ENCODE results near the gene WDR4.

DNA sequence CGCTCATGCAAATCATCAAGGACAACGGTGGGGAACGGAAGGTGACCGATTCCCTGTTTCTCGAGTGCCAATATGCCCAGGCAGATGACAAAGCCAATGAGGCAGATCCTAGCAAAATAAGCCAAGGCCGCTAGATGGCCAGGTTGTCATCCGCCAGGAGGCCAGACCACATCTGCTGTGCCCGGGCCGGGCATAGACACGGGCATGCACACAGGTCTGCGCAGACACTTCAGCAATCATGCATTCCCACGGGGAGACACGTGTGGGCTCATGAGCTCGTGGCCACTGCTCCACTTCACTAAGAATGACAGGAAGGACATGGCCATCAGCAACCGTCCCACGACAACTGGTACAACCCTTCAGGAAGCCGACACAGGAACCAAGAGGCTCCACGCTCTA, 23.4 kb downstream of the WDR4 start:
- TF ChIP-seq, protein P1, sequence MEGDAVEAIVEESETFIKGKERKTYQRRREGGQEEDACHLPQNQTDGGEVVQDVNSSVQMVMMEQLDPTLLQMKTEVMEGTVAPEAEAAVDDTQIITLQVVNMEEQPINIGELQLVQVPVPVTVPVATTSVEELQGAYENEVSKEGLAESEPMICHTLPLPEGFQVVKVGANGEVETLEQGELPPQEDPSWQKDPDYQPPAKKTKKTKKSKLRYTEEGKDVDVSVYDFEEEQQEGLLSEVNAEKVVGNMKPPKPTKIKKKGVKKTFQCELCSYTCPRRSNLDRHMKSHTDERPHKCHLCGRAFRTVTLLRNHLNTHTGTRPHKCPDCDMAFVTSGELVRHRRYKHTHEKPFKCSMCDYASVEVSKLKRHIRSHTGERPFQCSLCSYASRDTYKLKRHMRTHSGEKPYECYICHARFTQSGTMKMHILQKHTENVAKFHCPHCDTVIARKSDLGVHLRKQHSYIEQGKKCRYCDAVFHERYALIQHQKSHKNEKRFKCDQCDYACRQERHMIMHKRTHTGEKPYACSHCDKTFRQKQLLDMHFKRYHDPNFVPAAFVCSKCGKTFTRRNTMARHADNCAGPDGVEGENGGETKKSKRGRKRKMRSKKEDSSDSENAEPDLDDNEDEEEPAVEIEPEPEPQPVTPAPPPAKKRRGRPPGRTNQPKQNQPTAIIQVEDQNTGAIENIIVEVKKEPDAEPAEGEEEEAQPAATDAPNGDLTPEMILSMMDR (IDR thresholded peaks at IDR 0.05; ENCODE audit: low read depth, low read length, missing input control), result no peak
- no peak for TF ChIP-seq FOXA2 (IDR thresholded peaks at IDR 0.05)
- no peak for TF ChIP-seq RAD21 (IDR thresholded peaks at IDR 0.05)
- TF ChIP-seq, protein P2, sequence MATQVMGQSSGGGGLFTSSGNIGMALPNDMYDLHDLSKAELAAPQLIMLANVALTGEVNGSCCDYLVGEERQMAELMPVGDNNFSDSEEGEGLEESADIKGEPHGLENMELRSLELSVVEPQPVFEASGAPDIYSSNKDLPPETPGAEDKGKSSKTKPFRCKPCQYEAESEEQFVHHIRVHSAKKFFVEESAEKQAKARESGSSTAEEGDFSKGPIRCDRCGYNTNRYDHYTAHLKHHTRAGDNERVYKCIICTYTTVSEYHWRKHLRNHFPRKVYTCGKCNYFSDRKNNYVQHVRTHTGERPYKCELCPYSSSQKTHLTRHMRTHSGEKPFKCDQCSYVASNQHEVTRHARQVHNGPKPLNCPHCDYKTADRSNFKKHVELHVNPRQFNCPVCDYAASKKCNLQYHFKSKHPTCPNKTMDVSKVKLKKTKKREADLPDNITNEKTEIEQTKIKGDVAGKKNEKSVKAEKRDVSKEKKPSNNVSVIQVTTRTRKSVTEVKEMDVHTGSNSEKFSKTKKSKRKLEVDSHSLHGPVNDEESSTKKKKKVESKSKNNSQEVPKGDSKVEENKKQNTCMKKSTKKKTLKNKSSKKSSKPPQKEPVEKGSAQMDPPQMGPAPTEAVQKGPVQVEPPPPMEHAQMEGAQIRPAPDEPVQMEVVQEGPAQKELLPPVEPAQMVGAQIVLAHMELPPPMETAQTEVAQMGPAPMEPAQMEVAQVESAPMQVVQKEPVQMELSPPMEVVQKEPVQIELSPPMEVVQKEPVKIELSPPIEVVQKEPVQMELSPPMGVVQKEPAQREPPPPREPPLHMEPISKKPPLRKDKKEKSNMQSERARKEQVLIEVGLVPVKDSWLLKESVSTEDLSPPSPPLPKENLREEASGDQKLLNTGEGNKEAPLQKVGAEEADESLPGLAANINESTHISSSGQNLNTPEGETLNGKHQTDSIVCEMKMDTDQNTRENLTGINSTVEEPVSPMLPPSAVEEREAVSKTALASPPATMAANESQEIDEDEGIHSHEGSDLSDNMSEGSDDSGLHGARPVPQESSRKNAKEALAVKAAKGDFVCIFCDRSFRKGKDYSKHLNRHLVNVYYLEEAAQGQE (IDR thresholded peaks at IDR 0.05), result no peak
- TF ChIP-seq TAF1 (conservative IDR thresholded peaks at IDR 0.05), result no peak
- TF ChIP-seq YY1 (IDR thresholded peaks at IDR 0.05), result no peak
- no peak for TF ChIP-seq JUND (IDR thresholded peaks at IDR 0.05)
- no peak for TF ChIP-seq FOXA1 (IDR thresholded peaks at IDR 0.05)

Data from liver (tissue), 3 donors.